H1 (cell line): ENCODE results near the gene CD247. TPM values are rescaled to one million over a fixed set of nuclear protein-coding genes. Genes with fewer than 3 reads are reported as not detected.

Experiments
- CTCF ChIA-PET: fragments of 300-600 bp; sonication (Branson Sonifier 250); formaldehyde crosslinking; loops from one replicate; lab custom pipeline; 2021; ENCODE audit not compliant: partially characterized antibody; lab: Charles Lee
- POLR2A ChIA-PET: fragments of 300-600 bp; sonication (Branson Sonifier 250); formaldehyde crosslinking; loops from one replicate; lab custom pipeline; 2021; ENCODE audit warnings: inconsistent platforms; ENCODE audit not compliant: partially characterized antibody; lab: Charles Lee
- DNase-seq, 2 experiments: peaks; one replicate each; pipeline versions ENCODE4 v3.0.0 to v3.0.0-alpha.2; 2010 to 2022; ENCODE audit warnings: low spot score in 2 of 2, low read depth in 1 of 2, mixed read lengths in 1 of 2
- FAIRE-seq: peaks from 2 replicates; lab custom pipeline; 2011; peaks lifted over from hg19 to GRCh38; lab: Jason Lieb, UNC
- H2AFZ ChIP-seq: 2 replicates; pipeline ENCODE4 v1.8.1; 2012; ENCODE audit warnings: low read length, inconsistent platforms
- H2AK5ac ChIP-seq: 2 replicates; pipeline ENCODE4 v1.6.1; 2013; ENCODE audit warnings: low read depth, low read length
- H2BK120ac ChIP-seq: replicated peaks from 2 replicates; pipeline ENCODE3; 2013; ENCODE audit warnings: low read depth, low read length, inconsistent platforms
- H2BK12ac ChIP-seq: 2 replicates; pipeline ENCODE4 v1.6.1; 2013; ENCODE audit warnings: low read depth, low read length
- H2BK15ac ChIP-seq: 2 replicates; pipeline ENCODE4 v1.6.1; 2013; ENCODE audit warnings: low read length
- H2BK20ac ChIP-seq: 2 replicates; pipeline ENCODE4 v1.6.1; 2013; ENCODE audit warnings: low read length
- H2BK5ac ChIP-seq: 2 replicates; pipeline ENCODE4 v1.6.1; 2013; ENCODE audit warnings: low read depth, low read length
- H3K14ac ChIP-seq: 2 replicates; pipeline ENCODE4 v1.6.1; 2013; ENCODE audit warnings: inconsistent platforms; ENCODE audit not compliant: insufficient read length
- H3K18ac ChIP-seq: 2 replicates; pipeline ENCODE4 v1.6.1; 2013; ENCODE audit warnings: low read length; ENCODE audit errors: extremely low read depth
- H3K23ac ChIP-seq: 2 replicates; pipeline ENCODE4 v1.6.1; 2013; ENCODE audit warnings: inconsistent platforms; ENCODE audit not compliant: insufficient read length
- H3K23me2 ChIP-seq: 2 replicates; pipeline ENCODE4 v1.6.1; 2013; ENCODE audit warnings: low read depth, low read length
- H3K27ac ChIP-seq: 2 replicates; pipeline ENCODE4 v1.6.1; 2011; ENCODE audit warnings: low read depth, low read length, inconsistent platforms
- H3K27me3 ChIP-seq, 4 experiments: replicated peaks in 1 of 4; 1 replicate in 1 of 4; 2 replicates in 3 of 4; pipeline versions ENCODE4 v1.6.1 to v1.8.1; 2011 to 2013; ENCODE audit warnings: low read length in 3 of 4, mild to moderate bottlenecking in 3 of 4, inconsistent platforms in 2 of 4, mixed read lengths in 2 of 4, moderate library complexity in 1 of 4; ENCODE audit not compliant: control insufficient read depth in 3 of 4, insufficient read depth in 3 of 4; ENCODE audit errors: extremely low read depth in 1 of 4
- H3K36me3 ChIP-seq, 4 experiments: 2 replicates each; pipeline versions ENCODE4 v1.6.1 to v1.8.1; 2011 to 2013; ENCODE audit warnings: mild to moderate bottlenecking in 4 of 4, low read length in 3 of 4, moderate library complexity in 2 of 4, control low read depth in 1 of 4, inconsistent platforms in 1 of 4; ENCODE audit not compliant: insufficient read depth in 4 of 4, control insufficient read depth in 2 of 4
- H3K4ac ChIP-seq: replicated peaks from 2 replicates; pipeline ENCODE3; 2013; ENCODE audit warnings: low read length, low read depth, mixed read lengths, inconsistent platforms; ENCODE audit not compliant: insufficient read length
- H3K4me1 ChIP-seq, 4 experiments: replicated peaks in 1 of 4; 1 replicate in 1 of 4; 2 replicates in 3 of 4; pipeline versions ENCODE4 v1.6.1 to v1.8.1; 2011 to 2013; ENCODE audit warnings: low read length in 3 of 4, inconsistent platforms in 2 of 4, mixed read lengths in 1 of 4; ENCODE audit not compliant: insufficient read depth in 4 of 4, control insufficient read depth in 3 of 4
- H3K4me2 ChIP-seq, 2 experiments: 2 replicates each; pipeline versions ENCODE4 v1.6.1 to v1.8.1; 2011 to 2013; ENCODE audit warnings: low read depth in 2 of 2, low read length in 2 of 2, control low read depth in 1 of 2, inconsistent platforms in 1 of 2, mild to moderate bottlenecking in 1 of 2; ENCODE audit not compliant: insufficient read depth in 1 of 2
- H3K4me3 ChIP-seq, 4 experiments: fragments of 200-600, 300-600 bp in 1 of 4; sonication (generic), shearing (Covaris generic), sonication (Bioruptor Twin) in 1 of 4; 2 replicates each; pipeline versions ENCODE4 v1.5.1 to v1.8.1; 2011 to 2016; ENCODE audit warnings: low read length in 4 of 4, low read depth in 3 of 4, control low read depth in 2 of 4, inconsistent platforms in 2 of 4, mild to moderate bottlenecking in 2 of 4, mixed read lengths in 1 of 4, moderate library complexity in 1 of 4; ENCODE audit not compliant: insufficient read depth in 2 of 4; ENCODE audit errors: extremely low read depth in 1 of 4
- H3K56ac ChIP-seq: replicated peaks from 2 replicates; pipeline ENCODE3; 2013; ENCODE audit warnings: low read depth, mild to moderate bottlenecking, mixed read lengths, low read length, inconsistent platforms; ENCODE audit not compliant: insufficient read length
- H3K79me1 ChIP-seq: 2 replicates; pipeline ENCODE4 v1.6.1; 2013; ENCODE audit warnings: low read depth, low read length, control low read depth
- H3K79me2 ChIP-seq, 2 experiments: 2 replicates each; pipeline versions ENCODE4 v1.6.1 to v1.8.1; 2012 to 2013; ENCODE audit warnings: low read length in 2 of 2, mild to moderate bottlenecking in 2 of 2, inconsistent platforms in 1 of 2; ENCODE audit not compliant: insufficient read depth in 2 of 2, control insufficient read depth in 1 of 2
- H3K9ac ChIP-seq, 4 experiments: replicated peaks in 1 of 4; 1 replicate in 1 of 4; 2 replicates in 3 of 4; pipeline versions ENCODE4 v1.6.1 to v1.8.1; 2011 to 2013; ENCODE audit warnings: low read depth in 3 of 4, low read length in 3 of 4, control low read depth in 2 of 4, mild to moderate bottlenecking in 2 of 4, moderate library complexity in 2 of 4, inconsistent platforms in 1 of 4; ENCODE audit errors: extremely low read depth in 1 of 4
- H3K9me3 ChIP-seq, 2 experiments: 2 replicates each; pipeline versions ENCODE4 v1.6.1 to v1.8.1; 2012 to 2013; ENCODE audit warnings: mild to moderate bottlenecking in 2 of 2, moderate library complexity in 2 of 2, control low read depth in 1 of 2, inconsistent platforms in 1 of 2, low read depth in 1 of 2, low read length in 1 of 2, mixed read lengths in 1 of 2; ENCODE audit not compliant: insufficient read depth in 2 of 2
- H4K20me1 ChIP-seq, 2 experiments: replicated peaks in 1 of 2; 2 replicates each; pipeline versions ENCODE3 to v1.8.1; 2011 to 2013; ENCODE audit warnings: inconsistent platforms in 2 of 2, low read length in 2 of 2, mild to moderate bottlenecking in 1 of 2; ENCODE audit not compliant: insufficient read depth in 2 of 2, control insufficient read depth in 1 of 2
- H4K5ac ChIP-seq: 2 replicates; pipeline ENCODE4 v1.6.1; 2013; ENCODE audit warnings: low read length, low read depth, mixed read lengths, inconsistent platforms; ENCODE audit not compliant: insufficient read length
- H4K8ac ChIP-seq: 2 replicates; pipeline ENCODE4 v1.8.0; 2013; ENCODE audit warnings: mild to moderate bottlenecking, moderate library complexity, low read length, inconsistent platforms; ENCODE audit not compliant: insufficient read depth; ENCODE audit errors: extremely low read depth
- H4K91ac ChIP-seq: replicated peaks from 2 replicates; pipeline ENCODE3; 2013; ENCODE audit warnings: low read length, mixed read lengths, inconsistent platforms; ENCODE audit not compliant: insufficient read length
- ASH2L ChIP-seq: fragments of 200-600, 300-600 bp; sonication (generic); IDR thresholded peaks from one replicate; pipeline ENCODE4 v1.7.1; 2017; ENCODE audit warnings: low read length
- CREB1 ChIP-seq: IDR thresholded peaks from 2 replicates; pipeline ENCODE4 v1.6.1; 2012; ENCODE audit warnings: inconsistent platforms
- CTCF ChIP-seq, 3 experiments: IDR thresholded peaks; 1 replicate in 2 of 3; 2 replicates in 1 of 3; pipeline versions ENCODE4 v1.5.1 to v1.6.1; 2011; ENCODE audit warnings: low read length in 3 of 3, mild to moderate bottlenecking in 3 of 3, inconsistent platforms in 2 of 3, low read depth in 1 of 3, moderate library complexity in 1 of 3; ENCODE audit not compliant: insufficient read depth in 1 of 3; ENCODE audit errors: control extremely low read depth in 1 of 3
- PHF8 ChIP-seq: fragments of 200-600 bp; sonication (generic); conservative IDR thresholded peaks from 2 replicates; pipeline ENCODE4 v1.7.1; 2012; ENCODE audit warnings: low read depth, mild to moderate bottlenecking, inconsistent platforms, low read length, moderate library complexity
- SP1 ChIP-seq: IDR thresholded peaks from 2 replicates; pipeline ENCODE4 v1.6.1; 2011; ENCODE audit warnings: low read depth, low read length
- WGBS, 2 experiments: shearing (Covaris generic) in 1 of 2; methylation state at CpG; one replicate each; pipeline versions ENCODE4 v1.1.6 to v1.1.7; 2013 to 2015; ENCODE audit warnings: low lambda C conversion rate in 2 of 2, mixed read lengths in 2 of 2, inconsistent platforms in 1 of 2, low coverage in 1 of 2, missing lambda C conversion rate in 1 of 2; ENCODE audit not compliant: insufficient replicate concordance in 2 of 2, insufficient coverage in 1 of 2, insufficient read length in 1 of 2; ENCODE audit errors: extremely low coverage in 1 of 2, missing lambda C conversion rate in 1 of 2; 5-methylcytosine and 5-hydroxymethylcytosine counted together
- polyA plus RNA-seq, 7 experiments: library from polyadenylated mRNA; depleted of rRNA in 3 of 7; stranded (reverse) in 5 of 7; unstranded in 2 of 7; fragments of >200 nt in 5 of 7; fragments of 200-250 nt in 2 of 7; gene quantifications; 1 replicate in 5 of 7; 2 replicates in 1 of 7; 4 replicates in 1 of 7; pipeline versions ENCODE4 v1.2.1 to v1.2.3, GENCODE V29; 2011 to 2013; ENCODE audit warnings: missing spikeins in 2 of 7, mixed read lengths in 2 of 7
- total RNA-seq: library from RNA; stranded (reverse); fragmentation: NEBNext Ultra II Directional; extraction: Animal tissue kit (Norgen Biotek cat#: 25700); gene quantifications from 2 replicates; pipeline ENCODE4 v1.2.1, GENCODE V29; 2021

CD247 gene
- total and polyA plus RNA-seq, 2 of the 8 experiments (the other 6 are each of a cell fraction or from before 2014, with no cell fraction given), result 2.0 to 2.2 TPM

GRCh38 chr1:167488786-167489185 is 29.5 kb downstream of the CD247 start:
- no peak for FAIRE-seq
- H3K9ac ChIP-seq, result no peak overlapping the region

More at GRCh38 chr1:167488786-167489185, 29.5 kb downstream of the CD247 start:
- Histone ChIP-seq H2BK20ac (peak overlapping the region; percentile 86; the same call in 1 of the 2 replicates), H2BK5ac (no peak overlapping the region), H2AFZ (no peak overlapping the region), H4K91ac (no peak overlapping the region), H3K4me3 (peak overlapping the region in 1 of 4 experiments; percentile 45; a peak in 1 of 8 replicates), H3K23ac (no peak overlapping the region), H3K9me3 (no peaks in the 10 kb centered on the region), H2AK5ac (no peak overlapping the region), H4K5ac (no peak overlapping the region), H2BK15ac (no peak overlapping the region), H3K79me1 (no peaks in the 10 kb centered on the region), H2BK12ac (peak overlapping the region; percentile 87), H3K4me1 (peaks cover 3 to 31% (median 18%) of the 10 kb centered on the region in 4 experiments), H2BK120ac (no peak overlapping the region), H3K18ac (no peak overlapping the region; the same call in 1 of the 2 replicates), H3K56ac (no peak overlapping the region), H3K27me3 (0 out of 7 replicates have a peak, but pooled peaks cover 0 to 3% (median 0%) of the 10 kb centered on the region in 4 experiments), H4K8ac (no peak overlapping the region), H3K4ac (no peak overlapping the region), H3K23me2 (0 out of 2 replicates have a peak, but pooled peaks cover 2% of the 10 kb centered on the region), H3K14ac (no peak overlapping the region), H3K36me3 (no peaks in the 10 kb centered on the region), H4K20me1 (no peaks in the 10 kb centered on the region), H3K79me2 (no peaks in the 10 kb centered on the region), H3K27ac (no peak overlapping the region), H3K4me2 (peak overlapping the region; percentile 66 to 68)
- CTCF ChIA-PET, result interaction anchor here (0.8 to 3.1 kb wide), 6 partner anchors 9 to 80 kb away, joined by 3 to 18 read pairs (median 4); no protein-coding TSS in a partner anchor
- DNase-seq, result no peak
- WGBS, 2 experiments, result 58% methylated on average over 14 of the region's 14 CpGs; no CpG with 5 or more reads in 1 of the 2 experiments
- TF ChIP-seq CREB1 (no peak), ASH2L (no peak), SP1 (no peak), CTCF (IDR thresholded peaks at IDR 0.05; ENCODE audit: control extremely low read depth in 1 of 3, insufficient read depth in 1 of 3, low read depth in 1 of 3, low read length in 3 of 3) (no peak), PHF8 (no peak)
- POLR2A ChIA-PET, result interaction anchor here (1.3 to 1.6 kb wide), 2 partner anchors 11 to 46 kb away, joined by 3 to 5 read pairs; no protein-coding TSS in a partner anchor
